Caco-2 (cell line): Measurements from ENCODE around the gene SMIM14. TPM values are rescaled to one million over a fixed set of nuclear protein-coding genes. Genes with fewer than 3 reads are reported as not detected.

Experiments
- BruUV-seq: library from RNA; stranded (reverse); fragments of 400-500 nt; replicated peaks from 2 replicates; lab custom pipeline; 2021; lab: Mats Ljungman, UMichigan
- CTCF ChIA-PET: fragments of 300-600 bp; sonication (Branson Sonifier 250); formaldehyde crosslinking; loops from one replicate; lab custom pipeline; 2022; ENCODE audit warnings: antibody characterized with exemption; lab: Charles Lee
- POLR2A ChIA-PET: fragments of 300-600 bp; sonication (Branson Sonifier 250); formaldehyde crosslinking; loops from one replicate; lab custom pipeline; 2022; ENCODE audit warnings: antibody characterized with exemption; lab: Charles Lee
- DNase-seq, 2 experiments: peaks; one replicate each; pipeline versions ENCODE4 v3.0.0 to v3.0.0-alpha.2; 2020 to 2022
- H3K27me3 ChIP-seq: replicated peaks from 2 replicates; pipeline ENCODE4 v1.6.0; 2011; ENCODE audit warnings: low read length; ENCODE audit not compliant: control insufficient read depth, insufficient read depth
- H3K36me3 ChIP-seq: 2 replicates; pipeline ENCODE4 v1.5.1; 2011; ENCODE audit warnings: low read length; ENCODE audit not compliant: control insufficient read depth, insufficient read depth
- H3K4me1 ChIP-seq: fragments of 250-450 bp; sonication (Bioruptor Pico); 2 replicates; pipeline ENCODE4 v1.5.1; 2020; ENCODE audit warnings: mild to moderate bottlenecking
- H3K4me3 ChIP-seq: 2 replicates; pipeline ENCODE4 v1.5.1; 2011; ENCODE audit warnings: low read depth, mild to moderate bottlenecking, control low read depth, low read length
- H3K9me3 ChIP-seq: fragments of 250-450 bp; sonication (Bioruptor Pico); 2 replicates; pipeline ENCODE4 v1.5.1; 2020; ENCODE audit warnings: mild to moderate bottlenecking, moderate library complexity
- H3K27ac Mint-ChIP-seq: one replicate; pipeline ENCODE4 v1.8.0; 2022; ENCODE audit warnings: mixed read lengths; ENCODE audit not compliant: unreplicated experiment
- H3K27me3 Mint-ChIP-seq: one replicate; pipeline ENCODE4 v1.8.0; 2022; ENCODE audit warnings: mixed read lengths; ENCODE audit not compliant: insufficient read depth, unreplicated experiment
- H3K36me3 Mint-ChIP-seq: one replicate; pipeline ENCODE4 v1.8.0; 2022; ENCODE audit warnings: mild to moderate bottlenecking, mixed read lengths; ENCODE audit not compliant: insufficient read depth, unreplicated experiment
- H3K4me1 Mint-ChIP-seq: one replicate; pipeline ENCODE4 v1.8.0; 2022; ENCODE audit warnings: low read depth, mixed read lengths; ENCODE audit not compliant: unreplicated experiment
- H3K4me3 Mint-ChIP-seq: one replicate; pipeline ENCODE4 v1.8.0; 2022; ENCODE audit warnings: mild to moderate bottlenecking, moderate library complexity, mixed read lengths; ENCODE audit not compliant: unreplicated experiment
- H3K9me3 Mint-ChIP-seq: one replicate; pipeline ENCODE4 v1.8.0; 2022; ENCODE audit warnings: mixed read lengths; ENCODE audit not compliant: unreplicated experiment
- intact Hi-C: fragments of 100-400 bp; cut with micrococcal nuclease; formaldehyde crosslinking; loops from one replicate; pipeline ENCODE4 v1.10.0; 2022; ENCODE audit not compliant: unreplicated experiment
- total RNA-seq: library from RNA; stranded (reverse); gene quantifications from 2 replicates; pipeline ENCODE4 v1.2.3, GENCODE V29; 2022
- TF ChIP-seq, protein P1 (sequence below), 2 experiments: fragments of 200-600 bp in 1 of 2; IDR thresholded peaks; 1 replicate in 1 of 2; 2 replicates in 1 of 2; pipeline versions ENCODE4 v1.5.1 to v1.8.0; 2011 to 2022; ENCODE audit warnings: antibody characterized with exemption in 1 of 2, control low read depth in 1 of 2, inconsistent platforms in 1 of 2, low read depth in 1 of 2, low read length in 1 of 2, mild to moderate bottlenecking in 1 of 2, moderate library complexity in 1 of 2; ENCODE audit not compliant: insufficient read depth in 1 of 2, severe bottlenecking in 1 of 2, unreplicated experiment in 1 of 2

SMIM14 gene
- total RNA-seq, 1 experiment from 2014 or later = 41.0 TPM

DNA sequence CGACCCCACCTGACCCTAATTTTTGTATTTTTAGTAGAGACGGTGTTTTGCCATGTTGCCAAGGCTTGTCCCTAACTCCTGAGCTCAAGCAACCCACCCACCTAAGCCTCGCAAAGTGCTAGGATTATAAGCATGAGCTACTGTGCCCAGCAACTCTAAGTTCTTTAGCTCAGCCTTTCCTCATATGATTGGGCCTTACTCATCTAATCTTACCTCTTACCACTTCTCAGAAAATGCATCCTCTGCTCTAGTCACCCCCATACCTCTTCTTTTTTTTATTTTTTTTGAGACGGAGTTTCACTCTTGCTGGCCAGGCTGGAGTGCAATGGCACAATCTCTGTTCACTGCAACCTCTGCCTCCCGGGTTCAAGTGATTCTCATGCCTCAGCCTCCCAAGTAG is 75.9 kb downstream of the SMIM14 start:
- ChIA-PET CTCF (no interaction called here), POLR2A (no interaction called here)
- Mint-ChIP-seq H3K27ac (no peak overlapping the region), H3K9me3 (peaks cover 13% of the 10 kb centered on the region), H3K4me1 (peaks cover 25% of the 10 kb centered on the region), H3K4me3 (no peak overlapping the region), H3K36me3 (peaks cover 15% of the 10 kb centered on the region), H3K27me3 (no peaks in the 10 kb centered on the region)
- H3K27me3 ChIP-seq = no peaks in the 10 kb centered on the region
- H3K4me3 ChIP-seq = no peak overlapping the region
- no peaks in the 10 kb centered on the region; the same call in 1 of the 2 replicates for H3K36me3 ChIP-seq
- DNase-seq = no peak
- intact Hi-C loops = no loop called here
- TF ChIP-seq, protein P1, sequence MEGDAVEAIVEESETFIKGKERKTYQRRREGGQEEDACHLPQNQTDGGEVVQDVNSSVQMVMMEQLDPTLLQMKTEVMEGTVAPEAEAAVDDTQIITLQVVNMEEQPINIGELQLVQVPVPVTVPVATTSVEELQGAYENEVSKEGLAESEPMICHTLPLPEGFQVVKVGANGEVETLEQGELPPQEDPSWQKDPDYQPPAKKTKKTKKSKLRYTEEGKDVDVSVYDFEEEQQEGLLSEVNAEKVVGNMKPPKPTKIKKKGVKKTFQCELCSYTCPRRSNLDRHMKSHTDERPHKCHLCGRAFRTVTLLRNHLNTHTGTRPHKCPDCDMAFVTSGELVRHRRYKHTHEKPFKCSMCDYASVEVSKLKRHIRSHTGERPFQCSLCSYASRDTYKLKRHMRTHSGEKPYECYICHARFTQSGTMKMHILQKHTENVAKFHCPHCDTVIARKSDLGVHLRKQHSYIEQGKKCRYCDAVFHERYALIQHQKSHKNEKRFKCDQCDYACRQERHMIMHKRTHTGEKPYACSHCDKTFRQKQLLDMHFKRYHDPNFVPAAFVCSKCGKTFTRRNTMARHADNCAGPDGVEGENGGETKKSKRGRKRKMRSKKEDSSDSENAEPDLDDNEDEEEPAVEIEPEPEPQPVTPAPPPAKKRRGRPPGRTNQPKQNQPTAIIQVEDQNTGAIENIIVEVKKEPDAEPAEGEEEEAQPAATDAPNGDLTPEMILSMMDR (IDR thresholded peaks at IDR 0.05; ENCODE audit: insufficient read depth in 1 of 2, low read depth in 1 of 2, low read length in 1 of 2, severe bottlenecking in 1 of 2, unreplicated experiment in 1 of 2) = no peak
- no TSS peak for BruUV-seq
- peaks cover 30% of the 10 kb centered on the region for H3K4me1 ChIP-seq
- H3K9me3 ChIP-seq = no peaks in the 10 kb centered on the region

GRCh38 chr4:39559626-39560025 is 79.0 kb downstream of the SMIM14 start:
- no peak overlapping the region for H3K4me3 ChIP-seq
- peaks cover 32% of the 10 kb centered on the region for H3K4me1 Mint-ChIP-seq
- H3K4me3 Mint-ChIP-seq = no peak overlapping the region
- H3K9me3 Mint-ChIP-seq = no peaks in the 10 kb centered on the region
- peak in 1 of 2 experiments; percentile 39 for DNase-seq
- CTCF ChIA-PET = no interaction called here
- TF ChIP-seq, protein P1 (IDR thresholded peaks at IDR 0.05; ENCODE audit: insufficient read depth in 1 of 2, low read depth in 1 of 2, low read length in 1 of 2, severe bottlenecking in 1 of 2, unreplicated experiment in 1 of 2) = no peak
- no peaks in the 10 kb centered on the region for H3K9me3 ChIP-seq
- H3K4me1 ChIP-seq = peaks cover 38% of the 10 kb centered on the region
- H3K36me3 Mint-ChIP-seq = peaks cover 11% of the 10 kb centered on the region
- H3K27ac Mint-ChIP-seq = peak overlapping the region; percentile 75
- H3K27me3 ChIP-seq = no peaks in the 10 kb centered on the region
- no peaks in the 10 kb centered on the region for H3K36me3 ChIP-seq
- H3K27me3 Mint-ChIP-seq = no peaks in the 10 kb centered on the region
- no TSS peak for BruUV-seq
- intact Hi-C loops = loop anchor here (5.0 kb wide), 1 partner anchor 63 kb away; no protein-coding TSS in a partner anchor
- POLR2A ChIA-PET = interaction anchor here (0.7 kb wide), 1 partner anchor 32 kb away, joined by 3 read pairs; the partner anchor contains the start of gene UGDH

GRCh38 chr4:39555472-39555871 is 83.2 kb downstream of the SMIM14 start:
- H3K9me3 ChIP-seq = no peaks in the 10 kb centered on the region
- Mint-ChIP-seq H3K27me3 (no peaks in the 10 kb centered on the region), H3K9me3 (no peaks in the 10 kb centered on the region), H3K27ac (peak overlapping the region; percentile 64), H3K4me3 (no peak overlapping the region), H3K36me3 (peaks cover 15% of the 10 kb centered on the region), H3K4me1 (peaks cover 26% of the 10 kb centered on the region)
- TF ChIP-seq, protein P1 (IDR thresholded peaks at IDR 0.05; ENCODE audit: insufficient read depth in 1 of 2, low read depth in 1 of 2, low read length in 1 of 2, severe bottlenecking in 1 of 2, unreplicated experiment in 1 of 2) = no peak
- no peaks in the 10 kb centered on the region for H3K36me3 ChIP-seq
- ChIA-PET CTCF (no interaction called here), POLR2A (no interaction called here)
- no peaks in the 10 kb centered on the region for H3K27me3 ChIP-seq
- peaks cover 31% of the 10 kb centered on the region for H3K4me1 ChIP-seq
- intact Hi-C loops = loop anchor here (5.0 kb wide), 1 partner anchor 67 kb away; no protein-coding TSS in a partner anchor
- DNase-seq = no peak
- BruUV-seq = no TSS peak
- no peak overlapping the region for H3K4me3 ChIP-seq
